HepG2 (cell line): ENCODE results near the gene CEP83. TPM values are rescaled to one million over a fixed set of nuclear protein-coding genes. Genes with fewer than 3 reads are reported as not detected.

ENCODE experiments used
- ATF1 ChIP-seq: IDR thresholded peaks from 2 replicates; pipeline ENCODE4 v1.6.1; 2016; ENCODE audit warnings: mild to moderate bottlenecking, control low read depth
- CBFB ChIP-seq: sonication (generic); formaldehyde crosslinking; IDR thresholded peaks from 2 replicates; pipeline ENCODE4 v1.4.0; 2020; ENCODE audit warnings: missing genetic modification reagents
- ELF1 ChIP-seq: sonication (generic); formaldehyde crosslinking; IDR thresholded peaks from 2 replicates; pipeline ENCODE4 v1.4.0; 2020; ENCODE audit warnings: missing genetic modification reagents
- FOXA1 ChIP-seq, 2 experiments: fragments of 450-650 bp in 1 of 2; sonication (generic) in 1 of 2; formaldehyde crosslinking in 1 of 2; IDR thresholded peaks; 2 replicates each; pipeline versions ENCODE4 v1.4.0 to v1.6.1; 2016 to 2020; ENCODE audit warnings: missing genetic modification reagents in 1 of 2
- HNRNPUL1 ChIP-seq: fragments of 200-400 bp; formaldehyde crosslinking; IDR thresholded peaks from 2 replicates; pipeline ENCODE4 v1.6.1; 2017; ENCODE audit warnings: low read depth, mild to moderate bottlenecking, low read length, moderate library complexity
- IKZF1 ChIP-seq: fragments of 450-650 bp; IDR thresholded peaks from 2 replicates; pipeline ENCODE4 v1.7.1; 2016
- MED1 ChIP-seq: sonication (generic); formaldehyde crosslinking; IDR thresholded peaks from 2 replicates; pipeline ENCODE4 v1.4.0; 2020; ENCODE audit warnings: missing genetic modification reagents
- MLX ChIP-seq: IDR thresholded peaks from 2 replicates; pipeline ENCODE4 v1.6.1; 2016
- NCOA2 ChIP-seq: sonication (generic); formaldehyde crosslinking; IDR thresholded peaks from 2 replicates; pipeline ENCODE4 v1.8.0; 2022; ENCODE audit warnings: inconsistent platforms
- NFRKB ChIP-seq: fragments of 450-650 bp; IDR thresholded peaks from 2 replicates; pipeline ENCODE4 v1.6.1; 2017
- POLR2A ChIP-seq, 2 experiments: IDR thresholded peaks; 2 replicates each; pipeline ENCODE4 v1.6.1; 2011; ENCODE audit warnings: low read depth in 2 of 2, low read length in 2 of 2, mild to moderate bottlenecking in 1 of 2, moderate library complexity in 1 of 2; ENCODE audit not compliant: insufficient read depth in 1 of 2
- PTBP1 ChIP-seq: fragments of 200-400 bp; formaldehyde crosslinking; IDR thresholded peaks from 2 replicates; pipeline ENCODE4 v1.6.1; 2018; ENCODE audit warnings: low read length, low read depth; ENCODE audit not compliant: poor library complexity, severe bottlenecking
- SALL2 ChIP-seq: sonication (generic); formaldehyde crosslinking; IDR thresholded peaks from 2 replicates; pipeline ENCODE4 v1.8.1; 2023; ENCODE audit warnings: mild to moderate bottlenecking, missing genetic modification reagents, inconsistent platforms
- SP2 ChIP-seq: sonication (generic); formaldehyde crosslinking; IDR thresholded peaks from 2 replicates; pipeline ENCODE4 v1.5.1; 2020; ENCODE audit warnings: mild to moderate bottlenecking, missing genetic modification reagents
- SRSF1 ChIP-seq: fragments of 200-400 bp; formaldehyde crosslinking; optimal IDR thresholded peaks from 2 replicates; pipeline ENCODE3; 2017; ENCODE audit warnings: mild to moderate bottlenecking, low read depth, low read length, moderate library complexity
- SSRP1 ChIP-seq: IDR thresholded peaks from 2 replicates; pipeline ENCODE4 v1.6.1; 2016; ENCODE audit warnings: control low read depth
- ZBTB21 ChIP-seq: sonication (generic); formaldehyde crosslinking; IDR thresholded peaks from 2 replicates; pipeline ENCODE4 v1.4.0; 2020; ENCODE audit warnings: missing genetic modification reagents
- ZBTB3 ChIP-seq: sonication (generic); formaldehyde crosslinking; IDR thresholded peaks from 2 replicates; pipeline ENCODE4 v1.4.0; 2020; ENCODE audit warnings: low read depth, mild to moderate bottlenecking, moderate library complexity, missing genetic modification reagents, borderline replicate concordance
- ZBTB38 ChIP-seq: sonication (generic); formaldehyde crosslinking; IDR thresholded peaks from 2 replicates; pipeline ENCODE4 v1.5.1; 2020; ENCODE audit warnings: mild to moderate bottlenecking, missing genetic modification reagents
- ZNF256 ChIP-seq: sonication (generic); formaldehyde crosslinking; conservative IDR thresholded peaks from 2 replicates; pipeline ENCODE4 v1.4.0; 2020; ENCODE audit warnings: missing genetic modification reagents
- ZNF335 ChIP-seq: sonication (generic); formaldehyde crosslinking; IDR thresholded peaks from 2 replicates; pipeline ENCODE4 v1.4.0; 2020; ENCODE audit warnings: missing genetic modification reagents
- ZNF431 ChIP-seq: sonication (generic); formaldehyde crosslinking; IDR thresholded peaks from 2 replicates; pipeline ENCODE4 v1.9.0; 2022; ENCODE audit warnings: missing genetic modification reagents, low read depth, mild to moderate bottlenecking, borderline replicate concordance
- ZNF564 ChIP-seq: sonication (generic); formaldehyde crosslinking; IDR thresholded peaks from 2 replicates; pipeline ENCODE4 v1.8.1; 2023; ENCODE audit warnings: mild to moderate bottlenecking, missing genetic modification reagents
- ZNF674 ChIP-seq: sonication (generic); formaldehyde crosslinking; IDR thresholded peaks from 2 replicates; pipeline ENCODE4 v1.5.0; 2020; ENCODE audit warnings: low read depth, mild to moderate bottlenecking, missing genetic modification reagents
- ZNF878 ChIP-seq: sonication (generic); formaldehyde crosslinking; IDR thresholded peaks from 2 replicates; pipeline ENCODE4 v1.8.1; 2023; ENCODE audit warnings: mild to moderate bottlenecking, missing genetic modification reagents, moderate library complexity
- ZSCAN5A ChIP-seq: sonication (generic); formaldehyde crosslinking; IDR thresholded peaks from 2 replicates; pipeline ENCODE4 v1.8.0; 2022; ENCODE audit warnings: mild to moderate bottlenecking, missing genetic modification reagents, borderline replicate concordance
- polyA plus RNA-seq, 8 experiments: library from polyadenylated mRNA; depleted of rRNA in 3 of 8; stranded (reverse) in 7 of 8; unstranded in 1 of 8; fragments of >200 nt; fragmentation: Illumina TruSeq in 4 of 8; extraction: Trizol in 4 of 8; gene quantifications; 2 replicates each; pipeline versions ENCODE4 v1.2.1 to v1.2.3, GENCODE V29; 2011 to 2016; ENCODE audit warnings: low read depth in 4 of 8, missing spikeins in 1 of 8, mixed read lengths in 1 of 8; ENCODE audit not compliant: insufficient read depth in 1 of 8
- total RNA-seq, 5 experiments: library from RNA; depleted of rRNA; stranded (reverse); fragments of >200 nt; fragmentation: Illumina TruSeq; extraction: Trizol; gene quantifications; 2 replicates each; pipeline ENCODE4 v1.2.3, GENCODE V29; 2016; ENCODE audit warnings: low read depth in 1 of 5
- TF ChIP-seq, protein P1 (sequence below): sonication (generic); formaldehyde crosslinking; IDR thresholded peaks from 2 replicates; pipeline ENCODE4 v1.5.1; 2020; ENCODE audit warnings: missing genetic modification reagents, mild to moderate bottlenecking, borderline replicate concordance
- TF ChIP-seq, protein P2 (sequence below): sonication (generic); formaldehyde crosslinking; IDR thresholded peaks from 2 replicates; pipeline ENCODE4 v1.4.0; 2020; ENCODE audit warnings: missing genetic modification reagents

Gene CEP83
- total and polyA plus RNA-seq, 2 of the 13 experiments (the other 11 are each of a cell fraction or from before 2014, with no cell fraction given) = 6.2 to 19.2 TPM

- TF ChIP-seq MLX (peak; percentile 52; the same call in 1 of the 2 replicates), ZNF674 (CRISPR knock-in tag) (peak; percentile 78; the same call in 1 of the 2 replicates), ZNF431 (CRISPR knock-in tag) (peak; percentile 62; the same call in 1 of the 2 replicates), SRSF1 (peak; percentile 82), HNRNPUL1 (no peak), IKZF1 (no peak), MED1 (peak; percentile 35; the same call in 1 of the 2 replicates), ZBTB3 (CRISPR knock-in tag) (no peak; the same call in 1 of the 2 replicates), SALL2 (peak; percentile 86; the same call in 1 of the 2 replicates), PTBP1 (no peak), ZNF256 (CRISPR knock-in tag) (no peak), SSRP1 (CRISPR knock-in tag) (no peak), ZNF335 (CRISPR knock-in tag) (no peak), CBFB (CRISPR knock-in tag) (peak; percentile 14; the same call in 1 of the 2 replicates), ZBTB38 (peak; percentile 89), ZNF564 (CRISPR knock-in tag) (peak; percentile 80; the same call in 1 of the 2 replicates), SP2 (CRISPR knock-in tag) (peak; percentile 88), ZSCAN5A (no peak; the same call in 1 of the 2 replicates), ELF1 (peak; percentile 92), ZNF878 (CRISPR knock-in tag) (peak; percentile 59; the same call in 1 of the 2 replicates), FOXA1 (IDR thresholded peaks at IDR 0.05) (no peak), FOXA1 (CRISPR knock-in tag; IDR thresholded peaks at IDR 0.05) (no peak; the same call in 1 of the 2 replicates), POLR2A (IDR thresholded peaks at IDR 0.05; ENCODE audit: insufficient read depth in 1 of 2, low read depth in 2 of 2, low read length in 2 of 2) (peak; percentile 55 to 88; a peak in 3 of 4 replicates), ZBTB21 (CRISPR knock-in tag) (peak; percentile 54), NFRKB (no peak), ATF1 (CRISPR knock-in tag) (peak; percentile 83), NCOA2 (CRISPR knock-in tag) (no peak)
- TF ChIP-seq, protein P1, sequence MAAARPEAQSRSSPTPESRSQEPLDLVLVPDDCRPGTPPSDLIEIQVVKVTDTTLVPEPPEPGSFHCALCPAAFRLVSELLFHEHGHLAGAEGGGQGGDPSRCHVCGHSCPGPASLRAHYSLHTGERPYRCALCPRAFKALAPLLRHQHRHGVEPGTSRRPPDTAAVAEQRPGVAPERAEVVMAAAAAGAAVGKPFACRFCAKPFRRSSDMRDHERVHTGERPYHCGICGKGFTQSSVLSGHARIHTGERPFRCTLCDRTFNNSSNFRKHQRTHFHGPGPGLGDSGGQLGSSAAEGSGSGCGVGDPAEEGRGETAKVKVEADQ (CRISPR knock-in tag) = peak; percentile 29; the same call in 1 of the 2 replicates
- TF ChIP-seq, protein P2, sequence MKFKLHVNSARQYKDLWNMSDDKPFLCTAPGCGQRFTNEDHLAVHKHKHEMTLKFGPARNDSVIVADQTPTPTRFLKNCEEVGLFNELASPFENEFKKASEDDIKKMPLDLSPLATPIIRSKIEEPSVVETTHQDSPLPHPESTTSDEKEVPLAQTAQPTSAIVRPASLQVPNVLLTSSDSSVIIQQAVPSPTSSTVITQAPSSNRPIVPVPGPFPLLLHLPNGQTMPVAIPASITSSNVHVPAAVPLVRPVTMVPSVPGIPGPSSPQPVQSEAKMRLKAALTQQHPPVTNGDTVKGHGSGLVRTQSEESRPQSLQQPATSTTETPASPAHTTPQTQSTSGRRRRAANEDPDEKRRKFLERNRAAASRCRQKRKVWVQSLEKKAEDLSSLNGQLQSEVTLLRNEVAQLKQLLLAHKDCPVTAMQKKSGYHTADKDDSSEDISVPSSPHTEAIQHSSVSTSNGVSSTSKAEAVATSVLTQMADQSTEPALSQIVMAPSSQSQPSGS = no peak
These were observed at the start of gene CEP83 (continued) for GRCh38 chr12:94459728-94460615.
